Glutamatergic neuron (in vitro differentiated cells): ENCODE data around the gene SARM1. TPM values are rescaled to one million over a fixed set of nuclear protein-coding genes. Genes with fewer than 3 reads are reported as not detected.

Experiments used
- DNase-seq: peaks from one replicate; pipeline ENCODE4 v3.0.0; 2022
- H3K27ac Mint-ChIP-seq: one replicate; pipeline ENCODE4 v1.8.0; 2020; ENCODE audit warnings: mild to moderate bottlenecking, mixed read lengths, inconsistent platforms; ENCODE audit not compliant: unreplicated experiment
- H3K27me3 Mint-ChIP-seq: one replicate; pipeline ENCODE4 v1.8.0; 2020; ENCODE audit warnings: mild to moderate bottlenecking, moderate library complexity, mixed read lengths, inconsistent platforms; ENCODE audit not compliant: unreplicated experiment
- H3K36me3 Mint-ChIP-seq: one replicate; pipeline ENCODE4 v1.8.0; 2020; ENCODE audit warnings: mild to moderate bottlenecking, mixed read lengths, inconsistent platforms; ENCODE audit not compliant: unreplicated experiment
- H3K4me1 Mint-ChIP-seq: one replicate; pipeline ENCODE4 v1.8.0; 2020; ENCODE audit warnings: mild to moderate bottlenecking, low read depth, mixed read lengths, inconsistent platforms; ENCODE audit not compliant: unreplicated experiment
- H3K4me3 Mint-ChIP-seq: one replicate; pipeline ENCODE4 v1.8.0; 2020; ENCODE audit warnings: mild to moderate bottlenecking, mixed read lengths, inconsistent platforms; ENCODE audit not compliant: unreplicated experiment
- H3K9me3 Mint-ChIP-seq: one replicate; pipeline ENCODE4 v1.8.0; 2020; ENCODE audit warnings: mild to moderate bottlenecking, moderate library complexity, mixed read lengths, inconsistent platforms; ENCODE audit not compliant: unreplicated experiment
- long read RNA-seq: library from polyadenylated mRNA; unstranded; transcript quantifications from one replicate; pipeline ENCODE4 v2.0.0, GENCODE V29; 2020; ENCODE audit not compliant: unreplicated experiment
- total RNA-seq: library from RNA; stranded (reverse); fragmentation: NEBNext Ultra II Directional; extraction: Animal tissue kit (Norgen Biotek cat#: 25700); gene quantifications from one replicate; pipeline ENCODE4 v1.2.1, GENCODE V29; 2021; ENCODE audit not compliant: unreplicated experiment
- TF ChIP-seq, protein P1 (sequence below): fragments of 200-600 bp; sonication (generic); IDR thresholded peaks from one replicate; pipeline ENCODE4 v1.5.0; 2021; ENCODE audit not compliant: partially characterized antibody, unreplicated experiment

The SARM1 gene
- 100 TPM for total RNA-seq
- long read RNA-seq, partial matches to known transcripts, result 1 of 7 reads
- long read RNA-seq, other reads (novel, unspliced or antisense), result 6 of 7 reads

DNA sequence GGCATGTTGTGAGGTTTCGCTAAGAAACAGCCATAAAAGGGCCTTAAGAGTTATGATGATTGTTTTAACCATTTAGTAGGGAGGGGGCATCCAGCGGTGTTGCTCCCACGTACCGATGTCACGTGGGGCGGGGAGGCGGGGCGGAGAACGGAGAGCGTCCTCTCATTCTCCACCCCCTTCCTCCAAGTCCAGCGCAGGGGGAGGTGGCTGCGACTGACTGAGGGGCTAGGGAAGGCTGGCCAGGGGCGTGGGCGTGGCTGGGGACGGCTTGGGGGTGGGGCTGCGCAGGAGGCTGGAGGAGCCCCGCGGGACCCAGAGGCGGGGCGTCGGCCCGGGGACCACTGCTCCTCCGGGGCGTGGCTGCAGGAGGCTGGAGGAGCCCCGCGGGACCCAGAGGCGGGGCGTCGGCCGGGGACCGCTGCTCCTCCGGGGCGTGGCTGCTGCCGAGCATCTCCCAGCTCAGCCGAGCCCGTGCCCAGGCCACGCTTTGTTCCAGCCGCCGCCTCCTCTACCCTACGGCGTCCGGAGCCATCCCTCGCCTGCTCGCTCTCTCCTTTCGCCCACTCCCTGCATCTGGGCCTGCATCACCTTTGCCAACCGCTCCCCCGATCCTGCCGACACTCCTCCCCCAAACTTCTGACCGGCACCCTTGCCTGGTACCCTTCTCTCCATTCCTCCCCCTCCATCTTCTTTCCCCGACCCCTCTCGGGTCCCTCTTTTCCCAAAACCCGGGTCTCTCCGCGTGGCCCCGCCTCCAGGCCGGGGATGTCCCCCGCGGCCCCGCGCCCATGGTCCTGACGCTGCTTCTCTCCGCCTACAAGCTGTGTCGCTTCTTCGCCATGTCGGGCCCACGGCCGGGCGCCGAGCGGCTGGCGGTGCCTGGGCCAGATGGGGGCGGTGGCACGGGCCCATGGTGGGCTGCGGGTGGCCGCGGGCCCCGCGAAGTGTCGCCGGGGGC is at the start of gene SARM1:
Gene SARM1 (plus strand): TSS at position 450 of the 958 bp plus-strand sequence. CDS start 339 bp downstream, at position 789.
- DNase-seq, result peak; percentile 99
- Mint-ChIP-seq H3K27ac (peak within 1 kb of the TSS; percentile 97), H3K4me3 (peak within 1 kb of the TSS; percentile 96), H3K9me3 (peaks cover 16% of the 10 kb centered on the region), H3K36me3 (peaks cover 4% of the 10 kb centered on the region), H3K27me3 (peaks cover 18% of the 10 kb centered on the region), H3K4me1 (peaks cover 17% of the 10 kb centered on the region)
- TF ChIP-seq, protein P1, sequence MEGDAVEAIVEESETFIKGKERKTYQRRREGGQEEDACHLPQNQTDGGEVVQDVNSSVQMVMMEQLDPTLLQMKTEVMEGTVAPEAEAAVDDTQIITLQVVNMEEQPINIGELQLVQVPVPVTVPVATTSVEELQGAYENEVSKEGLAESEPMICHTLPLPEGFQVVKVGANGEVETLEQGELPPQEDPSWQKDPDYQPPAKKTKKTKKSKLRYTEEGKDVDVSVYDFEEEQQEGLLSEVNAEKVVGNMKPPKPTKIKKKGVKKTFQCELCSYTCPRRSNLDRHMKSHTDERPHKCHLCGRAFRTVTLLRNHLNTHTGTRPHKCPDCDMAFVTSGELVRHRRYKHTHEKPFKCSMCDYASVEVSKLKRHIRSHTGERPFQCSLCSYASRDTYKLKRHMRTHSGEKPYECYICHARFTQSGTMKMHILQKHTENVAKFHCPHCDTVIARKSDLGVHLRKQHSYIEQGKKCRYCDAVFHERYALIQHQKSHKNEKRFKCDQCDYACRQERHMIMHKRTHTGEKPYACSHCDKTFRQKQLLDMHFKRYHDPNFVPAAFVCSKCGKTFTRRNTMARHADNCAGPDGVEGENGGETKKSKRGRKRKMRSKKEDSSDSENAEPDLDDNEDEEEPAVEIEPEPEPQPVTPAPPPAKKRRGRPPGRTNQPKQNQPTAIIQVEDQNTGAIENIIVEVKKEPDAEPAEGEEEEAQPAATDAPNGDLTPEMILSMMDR, result no peak

DNA sequence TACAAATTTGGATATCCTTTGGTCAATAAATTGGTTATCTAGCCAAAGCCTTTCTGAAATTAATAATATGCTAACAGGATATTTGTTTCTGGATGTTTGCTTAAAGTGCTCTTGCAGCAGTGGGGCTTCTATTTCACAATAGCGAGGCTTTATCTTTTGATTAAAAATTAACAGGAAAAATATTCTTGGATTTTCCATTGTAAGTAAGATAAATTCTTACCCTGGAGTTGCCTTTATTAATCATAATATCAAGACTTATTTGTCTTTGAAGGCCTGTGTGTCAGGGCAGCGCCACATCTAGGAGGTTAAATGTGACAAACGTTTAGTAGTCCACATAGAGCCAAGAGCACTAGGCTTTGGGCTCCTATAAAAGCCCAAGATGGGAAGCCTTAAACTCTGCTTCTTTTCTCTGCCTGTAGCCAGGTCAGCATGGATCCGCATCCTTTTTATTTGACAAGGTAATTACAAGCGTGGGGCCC is 47.2 kb upstream of the SARM1 start:
- Mint-ChIP-seq H3K27ac (peak overlapping the region; percentile 94), H3K4me3 (peak overlapping the region; percentile 83), H3K9me3 (peaks cover 7% of the 10 kb centered on the region), H3K36me3 (no peaks in the 10 kb centered on the region), H3K27me3 (peaks cover 9% of the 10 kb centered on the region), H3K4me1 (peaks cover 40% of the 10 kb centered on the region)
- DNase-seq, result no peak
- TF ChIP-seq, protein P1, result no peak

DNA sequence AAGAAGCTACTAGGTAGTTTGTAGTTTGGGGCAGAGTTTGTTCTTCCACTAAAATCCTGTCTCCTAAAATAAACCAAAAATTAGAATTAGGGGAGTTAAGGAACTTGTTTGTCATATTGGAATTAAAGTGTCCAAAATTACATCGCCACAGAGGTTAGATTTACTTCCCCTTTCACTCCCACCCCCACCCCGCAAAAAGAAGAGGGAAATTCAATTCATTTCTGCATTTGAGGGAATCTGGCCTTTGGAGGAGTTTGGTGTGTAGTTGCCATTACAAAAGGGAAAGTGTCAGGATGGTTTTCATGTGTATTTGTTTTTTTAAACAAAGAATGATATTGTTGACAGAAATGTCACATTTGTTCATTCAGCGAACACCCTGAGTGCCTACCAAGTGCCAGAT is 46.7 kb upstream of the SARM1 start:
- peak overlapping the region; percentile 83 for H3K4me3 Mint-ChIP-seq

DNA sequence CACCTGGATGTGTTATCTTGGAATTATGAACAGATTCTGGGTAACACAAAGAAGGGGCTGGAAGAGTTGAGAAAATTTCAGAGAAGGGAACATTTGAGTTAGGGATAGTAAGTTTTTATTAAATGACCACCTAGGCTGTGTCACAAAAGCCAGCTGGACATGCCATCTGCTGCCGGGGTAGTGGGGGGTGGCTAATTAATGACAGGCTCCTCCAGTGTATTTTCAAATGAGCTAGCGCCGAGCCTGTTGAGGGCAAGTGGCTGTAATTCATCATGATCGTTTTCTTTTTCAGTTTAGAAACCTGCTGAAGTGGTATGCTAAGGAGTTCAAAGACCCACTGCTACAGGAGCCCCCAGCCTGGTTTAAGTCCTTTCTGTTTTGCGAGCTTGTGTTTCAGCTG is 46.3 kb upstream of the SARM1 start:
- TF ChIP-seq, protein P1, result no peak
- Mint-ChIP-seq H3K4me3 (peak overlapping the region; percentile 83), H3K27me3 (peaks cover 5% of the 10 kb centered on the region), H3K36me3 (no peaks in the 10 kb centered on the region), H3K27ac (peak overlapping the region; percentile 94), H3K9me3 (peaks cover 3% of the 10 kb centered on the region), H3K4me1 (peaks cover 40% of the 10 kb centered on the region)
- DNase-seq, result peak; percentile 44

More for the DNA sequence above, 46.7 kb upstream of the SARM1 start:
- TF ChIP-seq, protein P1, result no peak
- H3K27me3 Mint-ChIP-seq, result peaks cover 5% of the 10 kb centered on the region
- DNase-seq, result no peak
- H3K27ac Mint-ChIP-seq, result peak overlapping the region; percentile 94
- H3K4me1 Mint-ChIP-seq, result peaks cover 40% of the 10 kb centered on the region
- no peaks in the 10 kb centered on the region for H3K36me3 Mint-ChIP-seq
- H3K9me3 Mint-ChIP-seq, result peaks cover 3% of the 10 kb centered on the region

DNA sequence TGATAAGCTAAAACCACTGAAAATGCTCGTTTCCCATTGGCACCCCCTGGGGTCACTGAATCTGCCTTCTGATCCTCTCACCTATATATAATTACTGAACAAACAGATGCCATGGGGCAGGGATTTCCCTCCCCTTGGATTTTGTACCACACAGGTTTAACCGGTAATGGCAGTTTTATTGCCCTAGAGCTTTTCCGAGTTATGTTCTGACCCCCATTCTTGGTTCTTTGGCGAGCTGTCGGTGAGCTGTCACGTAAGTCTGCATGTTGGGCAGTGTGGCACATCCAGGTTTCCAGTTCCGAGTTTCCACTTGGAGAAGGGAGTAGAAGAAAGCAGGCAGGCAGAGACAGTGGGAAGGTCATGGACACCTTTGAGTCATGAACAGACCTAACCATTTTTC is 45.4 kb upstream of the SARM1 start:
- Mint-ChIP-seq H3K27me3 (peaks cover 4% of the 10 kb centered on the region), H3K27ac (peak overlapping the region; percentile 94), H3K4me1 (peaks cover 36% of the 10 kb centered on the region), H3K9me3 (peaks cover 3% of the 10 kb centered on the region), H3K4me3 (peak overlapping the region; percentile 83), H3K36me3 (no peaks in the 10 kb centered on the region)
- TF ChIP-seq, protein P1, result no peak
- DNase-seq, result no peak
